K562 (cell line): ENCODE measurements around the gene LMBR1L. TPM values are rescaled to one million over a fixed set of nuclear protein-coding genes. Genes with fewer than 3 reads are reported as not detected.

Source experiments
- polyA plus RNA-seq, 8 experiments: library from polyadenylated mRNA; depleted of rRNA in 4 of 8; stranded (reverse) in 5 of 8; unstranded in 3 of 8; fragments of >200 nt; fragmentation: Nextera tagmentation in 2 of 8; fragmentation: Illumina TruSeq in 1 of 8; extraction: Ambion mirVana in 2 of 8; extraction: Trizol in 1 of 8; gene quantifications; 2 replicates each; pipeline versions ENCODE4 v1.2.1 to v1.2.3, GENCODE V29; 2011 to 2014; ENCODE audit warnings: inconsistent platforms in 1 of 8, missing spikeins in 1 of 8
- small RNA-seq: library from RNA; depleted of rRNA; stranded (forward); fragments of <200 nt; gene quantifications from one replicate; pipeline ENCODE3, GENCODE V24; 2014
- total RNA-seq, 7 experiments: library from RNA; depleted of rRNA in 6 of 7; stranded (reverse); fragments of >200 nt in 6 of 7; fragmentation: Illumina TruSeq in 2 of 7; extraction: Trizol in 2 of 7; gene quantifications; 2 replicates each; pipeline versions ENCODE4 v1.2.1 to v1.2.3, GENCODE V29; 2011 to 2021; ENCODE audit warnings: low replicate concordance in 1 of 7

LMBR1L gene
- total and polyA plus RNA-seq, 9 of the 15 experiments (the other 6 are each of a cell fraction or from before 2014, with no cell fraction given): 2.5 to 57.0 (median 31.1) TPM

Small RNA genes within 50 kb of the gene (small RNA-seq; reads per million reads assigned to genes)
- not detected for gene RF00019

Other genes with a start within 250 kb of the LMBR1L start
Only the 7 nearest of the 17 such genes appear.
- gene DDN, start 111.5 kb downstream of the LMBR1L start, total RNA-seq (2014; rRNA removed): 2.5 and 3.6 TPM in 2 replicates
- gene DDN, start 111.5 kb downstream of the LMBR1L start, total RNA-seq (2014; rRNA removed; fragmentation: Illumina TruSeq; extraction: Trizol): 0.99 and 1.4 TPM in 2 replicates
- gene DDN, start 111.5 kb downstream of the LMBR1L start, total RNA-seq (2015; rRNA removed; fragmentation: Illumina TruSeq; extraction: Trizol): 2.3 and 2.5 TPM in 2 replicates
- 3.4 and 3.6 TPM in 2 replicates for gene DDN, start 111.5 kb downstream of the LMBR1L start, total RNA-seq (2021)
- gene DDN, start 111.5 kb downstream of the LMBR1L start, polyA plus RNA-seq (2011; rRNA removed): 0.31 and 0.42 TPM in 2 replicates
- gene DDN, start 111.5 kb downstream of the LMBR1L start, polyA plus RNA-seq (2014; fragmentation: Illumina TruSeq; extraction: Trizol): 1.6 and 1.9 TPM in 2 replicates
- under 1 TPM; 0.03 to 0.13 TPM for gene DDN, start 111.5 kb downstream of the LMBR1L start, polyA plus RNA-seq (2014; fragmentation: Nextera tagmentation; extraction: Ambion mirVana)
- gene DDN, start 111.5 kb downstream of the LMBR1L start, polyA plus RNA-seq (2014; rRNA removed): 2.2 and 2.4 TPM in 2 replicates
- 51.1 and 51.6 TPM in 2 replicates for gene PRKAG1, start 92.1 kb downstream of the LMBR1L start, total RNA-seq (2014; rRNA removed)
- 79.1 and 86.8 TPM in 2 replicates for gene PRKAG1, start 92.1 kb downstream of the LMBR1L start, total RNA-seq (2014; rRNA removed; fragmentation: Illumina TruSeq; extraction: Trizol)
- 74.0 and 75.0 TPM in 2 replicates for gene PRKAG1, start 92.1 kb downstream of the LMBR1L start, total RNA-seq (2015; rRNA removed; fragmentation: Illumina TruSeq; extraction: Trizol)
- 49.3 and 51.9 TPM in 2 replicates for gene PRKAG1, start 92.1 kb downstream of the LMBR1L start, total RNA-seq (2021)
- gene PRKAG1, start 92.1 kb downstream of the LMBR1L start, polyA plus RNA-seq (2011; rRNA removed): 109 TPM in 2 replicates
- gene PRKAG1, start 92.1 kb downstream of the LMBR1L start, polyA plus RNA-seq (2014; fragmentation: Illumina TruSeq; extraction: Trizol): 95.8 and 108 TPM in 2 replicates
- gene PRKAG1, start 92.1 kb downstream of the LMBR1L start, polyA plus RNA-seq (2014; fragmentation: Nextera tagmentation; extraction: Ambion mirVana): 100 to 1,000 TPM in 1 of 2 experiments, 10 to 100 TPM in 1; 82.7 to 126 TPM
- gene PRKAG1, start 92.1 kb downstream of the LMBR1L start, polyA plus RNA-seq (2014; rRNA removed): 59.7 and 64.5 TPM in 2 replicates
- gene KMT2D, start 50.1 kb downstream of the LMBR1L start, total RNA-seq (2014; rRNA removed): 17.5 and 23.5 TPM in 2 replicates
- 10.5 and 10.6 TPM in 2 replicates for gene KMT2D, start 50.1 kb downstream of the LMBR1L start, total RNA-seq (2014; rRNA removed; fragmentation: Illumina TruSeq; extraction: Trizol)
- gene KMT2D, start 50.1 kb downstream of the LMBR1L start, total RNA-seq (2015; rRNA removed; fragmentation: Illumina TruSeq; extraction: Trizol): 13.7 and 20.1 TPM in 2 replicates
- gene KMT2D, start 50.1 kb downstream of the LMBR1L start, total RNA-seq (2021): 89.5 and 93.7 TPM in 2 replicates
- 9.9 and 15.2 TPM in 2 replicates for gene KMT2D, start 50.1 kb downstream of the LMBR1L start, polyA plus RNA-seq (2011; rRNA removed)
- gene KMT2D, start 50.1 kb downstream of the LMBR1L start, polyA plus RNA-seq (2014; fragmentation: Illumina TruSeq; extraction: Trizol): 53.8 and 73.7 TPM in 2 replicates
- gene KMT2D, start 50.1 kb downstream of the LMBR1L start, polyA plus RNA-seq (2014; fragmentation: Nextera tagmentation; extraction: Ambion mirVana): 1 to 10 TPM in 1 of 2 experiments, under 1 TPM in 1; 0.22 to 1.4 TPM
- gene KMT2D, start 50.1 kb downstream of the LMBR1L start, polyA plus RNA-seq (2014; rRNA removed): 33.3 and 42.1 TPM in 2 replicates
- gene RHEBL1, start 40.9 kb downstream of the LMBR1L start, total RNA-seq (2014; rRNA removed): 6.8 and 7.2 TPM in 2 replicates
- gene RHEBL1, start 40.9 kb downstream of the LMBR1L start, total RNA-seq (2014; rRNA removed; fragmentation: Illumina TruSeq; extraction: Trizol): 8.2 and 8.5 TPM in 2 replicates
- 4.0 and 4.3 TPM in 2 replicates for gene RHEBL1, start 40.9 kb downstream of the LMBR1L start, total RNA-seq (2015; rRNA removed; fragmentation: Illumina TruSeq; extraction: Trizol)
- gene RHEBL1, start 40.9 kb downstream of the LMBR1L start, total RNA-seq (2021): 7.7 and 8.8 TPM in 2 replicates
- gene RHEBL1, start 40.9 kb downstream of the LMBR1L start, polyA plus RNA-seq (2011; rRNA removed): 8.1 and 10.4 TPM in 2 replicates
- 7.0 and 9.7 TPM in 2 replicates for gene RHEBL1, start 40.9 kb downstream of the LMBR1L start, polyA plus RNA-seq (2014; fragmentation: Illumina TruSeq; extraction: Trizol)
- 10 to 100 TPM; 27.4 to 36.1 TPM for gene RHEBL1, start 40.9 kb downstream of the LMBR1L start, polyA plus RNA-seq (2014; fragmentation: Nextera tagmentation; extraction: Ambion mirVana)
- 10.0 and 14.4 TPM in 2 replicates for gene RHEBL1, start 40.9 kb downstream of the LMBR1L start, polyA plus RNA-seq (2014; rRNA removed)
- 1.7 and 2.6 TPM in 2 replicates for gene DHH, start 16.0 kb downstream of the LMBR1L start, total RNA-seq (2014; rRNA removed)
- 0.40 and 0.45 TPM in 2 replicates for gene DHH, start 16.0 kb downstream of the LMBR1L start, total RNA-seq (2014; rRNA removed; fragmentation: Illumina TruSeq; extraction: Trizol)
- gene DHH, start 16.0 kb downstream of the LMBR1L start, total RNA-seq (2015; rRNA removed; fragmentation: Illumina TruSeq; extraction: Trizol): 1.1 and 1.2 TPM in 2 replicates
- 2.2 and 2.3 TPM in 2 replicates for gene DHH, start 16.0 kb downstream of the LMBR1L start, total RNA-seq (2021)
- gene DHH, start 16.0 kb downstream of the LMBR1L start, polyA plus RNA-seq (2011; rRNA removed): 0.29 and 2.4 TPM in 2 replicates
- gene DHH, start 16.0 kb downstream of the LMBR1L start, polyA plus RNA-seq (2014; fragmentation: Illumina TruSeq; extraction: Trizol): 0.54 and 0.60 TPM in 2 replicates
- gene DHH, start 16.0 kb downstream of the LMBR1L start, polyA plus RNA-seq (2014; fragmentation: Nextera tagmentation; extraction: Ambion mirVana): under 1 TPM; 0.07 to 0.11 TPM
- 1.8 and 2.4 TPM in 2 replicates for gene DHH, start 16.0 kb downstream of the LMBR1L start, polyA plus RNA-seq (2014; rRNA removed)
- gene TUBA1B, start 20.5 kb upstream of the LMBR1L start, total RNA-seq (2014; rRNA removed): 2,537 and 3,283 TPM in 2 replicates
- 1,855 and 2,189 TPM in 2 replicates for gene TUBA1B, start 20.5 kb upstream of the LMBR1L start, total RNA-seq (2014; rRNA removed; fragmentation: Illumina TruSeq; extraction: Trizol)
- 2,518 and 2,541 TPM in 2 replicates for gene TUBA1B, start 20.5 kb upstream of the LMBR1L start, total RNA-seq (2015; rRNA removed; fragmentation: Illumina TruSeq; extraction: Trizol)
- gene TUBA1B, start 20.5 kb upstream of the LMBR1L start, total RNA-seq (2021): 2,355 and 2,486 TPM in 2 replicates
- gene TUBA1B, start 20.5 kb upstream of the LMBR1L start, polyA plus RNA-seq (2011; rRNA removed): 4,368 and 5,240 TPM in 2 replicates
- 4,050 and 4,598 TPM in 2 replicates for gene TUBA1B, start 20.5 kb upstream of the LMBR1L start, polyA plus RNA-seq (2014; fragmentation: Illumina TruSeq; extraction: Trizol)
- 1,000 to 10,000 TPM; 2,987 to 4,624 TPM for gene TUBA1B, start 20.5 kb upstream of the LMBR1L start, polyA plus RNA-seq (2014; fragmentation: Nextera tagmentation; extraction: Ambion mirVana)
- 2,628 and 3,157 TPM in 2 replicates for gene TUBA1B, start 20.5 kb upstream of the LMBR1L start, polyA plus RNA-seq (2014; rRNA removed)
- 9.6 and 10.2 TPM in 2 replicates for gene TUBA1A, start 78.2 kb upstream of the LMBR1L start, total RNA-seq (2014; rRNA removed)
- gene TUBA1A, start 78.2 kb upstream of the LMBR1L start, total RNA-seq (2014; rRNA removed; fragmentation: Illumina TruSeq; extraction: Trizol): 7.1 and 7.4 TPM in 2 replicates
- 11.5 and 11.9 TPM in 2 replicates for gene TUBA1A, start 78.2 kb upstream of the LMBR1L start, total RNA-seq (2015; rRNA removed; fragmentation: Illumina TruSeq; extraction: Trizol)
- gene TUBA1A, start 78.2 kb upstream of the LMBR1L start, total RNA-seq (2021): 7.7 and 8.6 TPM in 2 replicates
- 45.1 and 161 TPM in 2 replicates for gene TUBA1A, start 78.2 kb upstream of the LMBR1L start, polyA plus RNA-seq (2011; rRNA removed)
- gene TUBA1A, start 78.2 kb upstream of the LMBR1L start, polyA plus RNA-seq (2014; fragmentation: Illumina TruSeq; extraction: Trizol): 16.3 and 18.8 TPM in 2 replicates
- 10 to 100 TPM; 23.7 to 24.2 TPM for gene TUBA1A, start 78.2 kb upstream of the LMBR1L start, polyA plus RNA-seq (2014; fragmentation: Nextera tagmentation; extraction: Ambion mirVana)
- gene TUBA1A, start 78.2 kb upstream of the LMBR1L start, polyA plus RNA-seq (2014; rRNA removed): 11.7 and 13.9 TPM in 2 replicates